ENCODE data around the gene HIP1.
A peak's percentile ranks its signal among the peaks of the same experiment; 100 is the strongest.
"Not testable (repeated sequence)": the region's sequence is repeated elsewhere in the genome, so short reads cannot be mapped to it uniquely, and the experiment has no call there.

The HIP1 gene

DNA sequence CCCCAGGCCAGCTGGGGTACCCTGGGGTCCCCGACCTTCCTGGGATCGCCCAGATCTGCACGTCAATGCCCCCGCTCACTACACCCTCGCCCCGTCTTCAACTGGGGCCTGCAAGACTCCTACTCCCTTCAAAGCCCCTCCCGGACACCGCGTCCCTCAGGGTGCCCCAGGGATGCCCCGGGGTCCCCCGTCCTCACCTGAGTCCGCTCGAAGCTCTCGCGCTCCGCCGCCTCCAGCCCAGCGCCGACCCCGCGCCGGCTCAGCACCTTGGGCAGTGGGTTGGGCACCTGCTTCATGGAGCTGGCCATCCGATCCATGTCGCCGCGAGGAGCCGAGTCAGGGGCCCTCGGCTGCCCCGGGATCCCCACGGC is at the start of gene HIP1:
Gene HIP1 (minus strand): TSS at position 338 of the 371 bp plus-strand sequence. CDS start 21 bp downstream, at position 317.
- DNase-seq (ENCODE audit: low read depth in 2 of 2): peak; percentile 1 to 2

DNA sequence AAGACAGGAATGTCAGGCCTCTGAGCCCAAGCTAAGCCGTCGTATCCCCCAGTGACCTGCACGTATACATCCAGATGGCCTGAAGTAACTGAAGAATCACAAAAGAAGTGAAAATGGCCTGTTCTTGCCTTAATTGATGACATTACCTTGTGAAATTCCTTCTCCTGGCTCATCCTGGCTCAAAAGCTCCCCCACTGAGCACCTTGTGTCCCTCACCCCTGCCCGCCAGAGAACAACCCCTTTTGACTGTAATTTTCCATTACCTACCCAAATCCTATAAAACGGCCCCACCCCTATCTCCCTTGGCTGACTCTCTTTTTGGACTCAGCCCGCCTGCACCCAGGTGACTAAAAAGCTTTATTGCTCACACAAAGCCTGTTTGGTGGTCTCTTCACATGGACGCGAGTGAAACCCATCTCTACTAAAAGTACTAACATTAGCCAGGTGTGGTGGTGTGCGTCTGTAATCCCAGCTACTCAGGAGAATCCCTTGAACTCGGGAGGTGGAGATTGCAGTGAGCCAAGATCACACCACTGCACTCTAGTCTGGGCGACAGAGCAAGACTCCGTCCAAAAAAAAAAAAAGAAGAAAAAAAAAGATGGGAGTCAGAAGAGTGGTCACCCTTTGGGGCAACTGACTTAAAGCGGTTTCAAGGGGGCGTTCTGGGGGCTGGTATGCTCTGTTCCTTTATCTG is 49.6 kb upstream of the HIP1 start:
- DNase-seq (ENCODE audit: low read depth in 2 of 2): not testable (repeated sequence)

DNA sequence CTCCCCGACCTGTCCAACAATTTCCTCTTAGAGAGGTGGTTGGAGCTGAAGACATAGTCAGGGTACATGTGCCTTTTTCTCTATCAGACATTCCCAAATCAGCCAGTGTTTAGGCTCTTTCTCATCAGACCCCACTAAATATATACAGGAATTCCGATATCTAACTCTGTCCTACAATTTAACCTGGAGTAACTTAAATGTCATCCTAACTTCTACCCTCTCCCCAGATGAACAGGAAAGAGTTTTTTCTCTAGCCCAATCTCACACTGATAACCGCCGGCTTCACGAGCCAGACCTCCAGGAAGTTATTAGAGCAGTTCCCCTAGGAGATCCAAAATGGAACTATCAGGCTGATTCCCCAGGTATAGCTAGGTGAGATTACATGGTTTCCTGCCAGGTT is 44.3 kb upstream of the HIP1 start:
- DNase-seq (ENCODE audit: low read depth in 2 of 2): not testable (repeated sequence)

DNA sequence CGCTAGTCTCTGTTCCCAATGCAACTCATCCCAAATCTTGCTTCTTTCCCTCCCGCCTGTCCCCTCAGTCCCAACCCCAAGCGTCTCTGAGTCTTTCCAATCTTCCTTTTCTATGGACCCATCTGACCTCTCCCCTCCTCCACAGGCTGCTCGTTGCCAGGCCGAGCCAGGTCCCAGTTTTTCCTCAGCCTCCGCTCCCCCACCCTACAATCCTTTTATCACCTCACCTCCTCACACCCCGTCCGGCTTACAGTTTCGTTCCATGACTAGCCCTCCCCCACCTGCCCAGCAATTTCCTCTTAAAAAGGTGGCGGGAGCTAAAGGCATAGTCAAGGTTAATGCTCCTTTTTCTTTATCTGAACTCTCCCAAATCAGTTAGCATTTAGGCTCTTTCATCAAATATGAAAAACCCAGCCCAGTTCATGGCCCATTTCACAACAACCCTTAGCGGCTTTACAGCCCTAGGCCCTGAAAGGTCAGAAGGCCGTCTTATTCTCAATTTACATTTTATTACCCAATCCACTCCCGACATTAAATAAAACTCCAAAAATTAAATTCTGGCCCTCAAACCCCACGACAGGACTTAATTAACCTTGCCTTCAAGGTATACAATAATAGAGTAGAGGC is 42.0 kb upstream of the HIP1 start:
- not testable (repeated sequence) for DNase-seq (ENCODE audit: low read depth in 2 of 2)

DNA sequence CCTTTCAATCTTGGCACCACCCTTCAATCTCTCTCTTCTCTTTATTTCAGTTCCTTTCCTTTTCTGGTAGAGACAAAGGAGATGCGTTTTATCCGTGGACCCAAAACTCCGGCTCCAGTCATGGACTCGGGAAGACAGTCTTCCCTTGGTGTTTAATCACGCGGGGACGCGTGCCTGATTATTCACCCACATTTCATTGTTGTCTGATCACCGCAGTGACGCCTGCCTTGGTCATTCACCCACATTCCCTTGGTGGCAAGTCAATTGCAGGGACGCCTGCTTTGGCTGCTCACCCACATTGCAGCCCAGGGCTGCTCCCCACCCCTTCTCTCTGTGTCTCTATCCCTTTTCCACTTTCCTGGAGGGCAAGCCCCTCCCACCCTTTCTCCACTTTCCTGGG is 40.8 kb upstream of the HIP1 start:
- DNase-seq (ENCODE audit: low read depth in 2 of 2): not testable (repeated sequence)

DNA sequence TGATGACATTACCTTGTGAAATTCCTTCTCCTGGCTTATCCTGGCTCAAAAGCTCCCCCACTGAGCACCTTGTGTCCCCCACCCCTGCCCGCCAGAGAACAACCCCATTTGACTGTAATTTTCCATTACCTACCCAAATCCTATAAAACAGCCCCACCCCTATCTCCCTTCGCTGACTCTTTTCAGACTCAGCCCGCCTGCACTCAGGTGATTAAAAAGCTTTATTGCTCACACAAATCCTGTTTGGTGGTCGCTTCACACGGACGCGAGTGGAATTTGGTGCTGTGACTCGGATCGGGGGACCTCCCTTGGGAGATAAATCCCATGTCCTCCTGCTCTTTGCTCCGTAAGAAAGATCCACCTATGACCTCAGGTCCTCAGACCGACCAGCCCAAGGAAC is 40.3 kb upstream of the HIP1 start:
- DNase-seq (ENCODE audit: low read depth in 2 of 2): not testable (repeated sequence)

DNA sequence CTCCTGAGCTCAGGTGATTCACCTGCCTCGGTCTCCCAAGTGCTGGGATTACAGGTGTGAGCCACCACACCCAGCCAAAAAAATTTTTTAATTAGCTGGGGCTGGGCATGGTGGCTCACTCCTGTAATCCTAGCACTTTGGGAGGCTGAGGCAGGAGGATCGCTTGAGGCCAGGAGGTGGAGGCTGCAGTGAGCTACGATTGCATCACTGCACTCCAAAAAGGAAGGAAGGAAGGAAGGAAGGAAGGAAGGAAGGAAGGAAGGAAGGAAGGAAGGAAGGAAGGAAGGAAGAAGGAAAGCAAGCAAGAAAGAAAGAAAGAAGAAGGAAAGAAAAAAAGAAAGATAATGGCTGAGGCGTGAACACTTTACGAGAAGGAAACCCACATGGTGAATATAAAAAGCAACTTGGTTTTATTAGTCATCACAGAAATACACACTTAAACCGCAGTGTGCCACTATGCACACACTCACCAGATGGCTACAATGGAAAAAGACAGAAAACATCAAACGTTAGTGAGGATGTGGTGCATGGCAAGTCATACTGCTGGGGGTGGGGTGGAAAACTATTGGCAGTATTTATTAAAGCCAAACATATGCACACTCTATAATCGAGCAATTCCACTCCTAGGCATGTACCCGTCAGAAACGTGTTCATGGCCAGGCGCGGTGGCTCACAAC is 37.7 kb upstream of the HIP1 start:
- DNase-seq (ENCODE audit: low read depth in 2 of 2): peak; percentile 41 to 65

DNA sequence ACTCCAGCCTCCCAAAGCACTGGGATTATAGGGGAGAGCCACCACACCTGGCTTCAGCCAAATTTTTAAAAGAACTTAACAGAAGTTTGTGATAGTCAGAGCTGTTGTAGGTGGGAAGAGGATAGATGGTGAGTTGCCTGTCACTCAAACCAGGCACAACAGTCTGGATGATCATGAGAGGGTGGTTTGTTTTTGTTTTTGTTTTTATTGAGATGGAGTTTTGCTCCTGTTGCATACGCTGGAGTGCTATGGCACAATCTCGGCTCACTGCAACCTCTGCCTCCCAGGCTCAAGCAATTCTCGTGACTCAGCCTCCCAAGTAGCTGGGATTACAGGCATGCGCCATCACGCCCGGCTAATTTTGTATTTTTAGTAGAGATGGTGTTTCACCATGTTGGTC is 35.2 kb upstream of the HIP1 start:
- DNase-seq (ENCODE audit: low read depth in 2 of 2): not testable (repeated sequence)

DNA sequence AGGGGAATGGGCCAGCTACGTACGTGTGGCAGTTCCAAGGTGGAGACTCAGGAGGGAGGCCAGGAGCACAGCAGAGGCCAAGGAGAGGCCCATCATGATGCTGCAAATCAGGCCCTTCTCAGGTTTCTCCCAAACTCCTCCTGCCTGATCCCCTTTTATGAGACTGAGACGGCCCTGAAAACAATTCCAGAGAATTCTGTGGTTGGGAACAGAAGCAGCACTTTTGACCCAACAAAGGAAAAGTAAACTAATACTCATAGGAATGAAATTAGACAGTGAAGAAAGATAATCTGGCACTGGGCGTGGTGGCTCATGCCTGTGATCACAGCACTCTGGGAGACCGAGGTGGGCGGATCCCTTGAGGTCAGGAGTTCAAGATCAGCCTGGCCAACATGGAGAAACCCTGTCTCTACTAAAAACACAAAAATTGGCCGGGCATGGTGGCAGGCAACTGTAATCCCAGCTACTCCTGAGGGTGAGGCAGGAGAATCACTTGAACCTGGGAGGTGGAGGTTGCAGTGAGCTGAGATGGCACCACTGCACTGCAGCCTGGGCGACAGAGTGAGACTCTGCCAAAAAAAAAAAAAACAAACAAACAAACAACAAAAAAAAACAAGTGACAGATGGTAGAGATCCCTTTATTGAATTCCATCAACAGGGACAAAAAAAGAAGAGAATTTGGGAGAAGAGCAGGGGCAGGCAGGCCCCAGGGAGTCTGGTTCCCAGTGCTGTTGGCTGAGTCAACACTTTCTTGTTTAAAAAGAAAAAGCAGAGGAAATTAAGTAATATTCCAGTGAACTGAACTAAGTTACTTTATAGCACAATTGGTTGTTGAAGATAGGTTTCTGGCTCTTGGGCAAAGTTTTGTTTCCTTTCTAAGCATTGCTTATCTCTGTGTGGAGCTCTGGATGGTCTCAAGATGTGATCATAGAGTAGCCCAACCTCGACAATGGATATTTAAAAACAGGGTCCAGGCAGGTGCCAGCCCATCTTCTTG is 33.6 kb upstream of the HIP1 start, which contains the start of gene CCL26:
Gene CCL26 (minus strand): TSS at position 131 of the 997 bp plus-strand sequence. CDS start 35 bp downstream, at position 96.
- no peak for DNase-seq (ENCODE audit: low read depth in 2 of 2)

DNA sequence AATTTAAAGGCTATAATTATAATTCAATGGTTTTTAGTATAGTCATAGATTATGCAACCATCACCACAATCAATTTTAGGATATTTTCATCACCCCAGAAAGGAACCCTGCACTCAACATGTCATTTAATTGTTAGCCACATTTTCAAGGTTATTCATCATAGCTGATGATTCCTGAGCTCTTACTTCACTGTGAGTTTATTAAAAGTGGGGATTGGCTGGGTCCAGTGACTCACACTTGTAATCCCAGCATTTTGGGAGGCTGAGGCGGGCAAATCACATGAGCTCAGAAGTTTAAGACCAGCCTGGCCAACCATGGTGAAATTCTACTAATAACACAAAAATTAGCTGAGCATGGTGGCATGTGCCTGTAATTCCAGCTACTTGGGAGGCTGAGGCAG is 32.5 kb upstream of the HIP1 start:
- DNase-seq (ENCODE audit: low read depth in 2 of 2): no peak

DNA sequence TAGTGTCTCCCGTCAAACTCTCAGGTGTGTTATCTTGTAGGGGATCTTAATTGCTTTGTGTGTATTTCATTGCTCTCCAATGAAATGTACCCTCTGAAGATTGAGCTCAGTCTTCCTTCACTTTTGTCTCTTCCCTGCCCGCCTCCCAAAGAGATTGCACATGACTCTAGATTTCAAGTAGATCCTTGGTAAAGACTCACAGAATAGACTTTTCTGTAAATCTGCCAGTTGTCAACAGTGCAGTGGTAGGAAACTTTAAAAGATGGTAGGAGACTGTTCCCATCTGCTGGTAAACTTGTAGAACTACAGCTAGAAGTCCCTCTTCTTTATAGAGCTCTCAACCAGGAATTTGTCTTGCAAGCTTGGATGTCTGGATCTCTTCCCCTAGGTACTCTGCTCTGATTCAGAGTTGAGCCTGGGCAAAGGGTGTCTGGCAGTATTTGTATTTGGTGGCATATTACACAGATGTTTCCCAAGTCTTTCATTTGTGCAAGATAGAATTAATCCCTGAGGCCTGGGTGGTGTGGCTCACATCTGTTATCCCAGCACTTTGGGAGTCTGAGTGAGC is 23.7 kb upstream of the HIP1 start:
- no peak for DNase-seq (ENCODE audit: low read depth in 2 of 2)

DNA sequence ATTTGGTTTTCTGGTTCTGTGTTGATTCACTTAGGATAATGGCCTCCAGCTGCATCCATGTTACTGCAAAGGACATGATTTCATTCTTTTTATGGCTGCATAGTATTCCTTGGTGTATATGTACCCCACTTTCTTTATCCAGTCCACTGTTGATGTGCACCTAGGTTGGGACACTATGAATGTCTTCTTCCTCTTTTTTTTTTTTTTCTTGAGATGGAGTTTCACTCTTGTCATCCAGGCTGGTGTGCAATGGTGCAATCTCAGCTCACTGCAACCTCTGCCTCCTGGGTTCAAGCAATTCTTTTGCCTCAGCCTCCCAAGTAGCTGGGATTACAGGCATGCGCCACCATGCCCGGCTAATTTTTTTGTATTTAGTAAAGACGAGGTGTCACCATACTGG is 23.1 kb upstream of the HIP1 start:
- DNase-seq (ENCODE audit: low read depth in 2 of 2): not testable (repeated sequence)

DNA sequence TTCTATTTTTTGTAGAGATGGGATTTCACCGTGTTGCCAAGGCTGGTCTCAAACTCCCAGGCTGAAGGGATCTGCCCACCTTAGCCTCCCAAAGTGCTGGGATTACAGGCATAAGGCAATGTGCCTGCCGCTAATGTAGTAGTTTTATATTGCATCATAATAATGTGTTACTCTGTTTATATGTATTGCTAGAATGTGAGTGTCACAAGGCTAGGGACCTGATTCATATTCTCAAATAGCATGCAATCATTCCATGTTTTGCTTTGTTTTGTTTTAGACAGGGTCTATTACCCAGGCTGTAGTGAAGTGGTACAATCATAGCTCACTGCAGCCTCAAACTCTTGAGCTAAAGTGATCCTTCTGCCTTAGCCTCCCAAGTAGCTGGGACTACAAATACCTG is 19.8 kb upstream of the HIP1 start:
- DNase-seq (ENCODE audit: low read depth in 2 of 2): no peak

DNA sequence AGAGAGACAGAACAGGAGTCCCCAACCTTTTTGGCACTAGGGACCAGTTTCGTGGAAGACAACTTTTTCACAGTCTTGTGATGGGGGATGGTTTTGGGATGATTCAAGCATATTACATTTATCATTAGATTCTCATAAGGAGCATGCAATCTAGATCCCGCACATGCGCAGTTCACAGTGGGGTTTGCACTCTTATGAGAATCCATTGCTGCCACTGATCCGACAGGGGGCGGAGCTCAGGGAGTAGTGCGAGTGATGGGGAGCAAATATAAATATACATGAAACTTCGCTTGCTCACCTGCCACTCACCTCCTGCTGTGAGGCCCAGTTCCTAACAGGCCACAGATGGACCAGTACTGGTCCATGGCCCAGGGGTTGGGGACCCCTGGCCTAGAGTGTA is 19.1 kb upstream of the HIP1 start:
- DNase-seq (ENCODE audit: low read depth in 2 of 2): no peak

DNA sequence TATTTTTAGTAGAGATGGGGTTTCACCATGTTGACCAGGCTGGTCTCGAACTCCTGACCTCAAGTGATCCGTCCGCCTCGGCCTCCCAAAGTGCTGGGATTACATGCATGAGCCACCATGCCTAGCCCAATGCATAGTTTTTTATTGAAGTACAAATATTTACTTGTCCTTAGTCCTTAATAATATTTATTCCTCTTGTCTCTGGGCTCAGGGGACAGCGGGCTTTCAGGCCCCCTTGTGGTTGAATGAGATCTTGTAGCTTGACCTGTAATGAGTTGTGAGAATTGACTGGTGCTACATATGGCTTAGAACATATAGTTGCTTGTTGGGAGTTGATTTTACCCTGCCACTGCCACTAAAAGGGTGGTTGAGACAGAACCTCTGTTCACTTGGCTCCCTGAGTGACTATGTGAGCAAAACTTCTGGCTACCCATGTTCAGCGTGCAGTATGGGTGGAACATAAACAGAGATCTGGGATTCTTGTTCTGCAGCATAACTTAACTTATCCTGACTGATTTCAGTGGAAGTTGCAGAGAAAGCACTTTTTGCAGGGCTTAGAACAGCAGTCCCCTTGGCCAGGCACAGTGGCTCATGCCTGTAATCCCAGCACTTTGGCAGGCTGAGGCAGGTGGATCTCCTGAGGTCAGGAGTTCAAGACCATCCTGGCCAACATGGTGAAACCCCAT is 18.4 kb upstream of the HIP1 start:
- no peak for DNase-seq (ENCODE audit: low read depth in 2 of 2)

DNA sequence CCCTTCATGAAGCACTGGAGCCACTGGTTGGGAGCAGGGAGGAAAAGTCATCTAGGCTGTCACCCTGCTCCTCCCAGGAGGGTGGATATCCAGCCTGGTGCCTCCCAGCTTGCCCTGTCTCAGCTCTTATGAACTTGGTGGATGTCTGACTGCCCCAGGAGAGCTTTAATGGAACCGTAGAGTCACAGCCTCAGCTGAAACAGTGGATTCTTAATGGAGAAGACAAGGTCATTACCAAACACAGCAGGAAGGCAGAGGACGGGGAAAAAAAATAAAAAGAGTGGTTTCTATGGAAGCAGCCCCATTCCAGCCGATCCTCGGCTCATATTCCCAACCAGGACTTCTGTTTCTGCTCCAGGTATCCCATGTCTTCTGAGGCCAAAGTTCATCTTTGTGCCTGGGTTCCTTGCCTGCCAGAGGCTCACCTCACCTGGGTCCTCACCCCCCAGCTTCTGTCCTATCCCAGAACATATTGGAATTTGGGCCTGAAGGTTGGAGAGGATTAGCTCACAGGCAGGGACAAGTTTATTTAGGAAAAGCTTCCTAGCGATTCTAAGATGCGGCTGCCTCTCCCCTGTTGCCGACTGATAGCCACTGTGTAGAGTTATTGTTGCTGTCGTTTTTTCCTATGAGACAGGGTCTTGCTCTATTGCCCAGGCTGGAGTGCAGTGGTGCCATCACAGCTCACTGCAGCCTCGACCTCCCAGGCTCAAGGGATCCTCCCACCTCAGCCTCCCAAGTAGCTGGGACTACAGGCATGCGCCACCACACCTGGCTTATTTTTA is 17.7 kb upstream of the HIP1 start:
- DNase-seq (ENCODE audit: low read depth in 2 of 2): no peak

DNA sequence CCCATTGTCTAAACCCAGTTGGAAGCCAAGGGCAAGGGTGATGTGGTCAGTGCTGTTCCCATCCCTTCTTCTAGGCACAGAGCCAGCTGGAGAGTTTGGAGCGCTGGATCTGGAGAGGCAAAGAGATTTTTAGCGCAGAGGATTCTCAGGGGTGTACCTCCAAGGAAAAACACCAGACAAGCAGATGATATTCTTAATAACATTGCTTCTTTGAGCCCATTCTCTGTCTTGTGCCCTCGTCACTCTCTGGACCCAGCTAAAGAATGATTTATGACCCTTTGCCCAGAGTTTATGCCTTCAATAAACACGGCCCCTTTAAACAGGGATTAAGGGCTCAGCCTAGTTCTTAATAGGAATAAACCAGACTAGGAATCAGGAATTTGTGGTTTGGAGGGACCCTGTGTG is 4.7 kb upstream of the HIP1 start:
- DNase-seq (ENCODE audit: low read depth in 2 of 2): no peak

DNA sequence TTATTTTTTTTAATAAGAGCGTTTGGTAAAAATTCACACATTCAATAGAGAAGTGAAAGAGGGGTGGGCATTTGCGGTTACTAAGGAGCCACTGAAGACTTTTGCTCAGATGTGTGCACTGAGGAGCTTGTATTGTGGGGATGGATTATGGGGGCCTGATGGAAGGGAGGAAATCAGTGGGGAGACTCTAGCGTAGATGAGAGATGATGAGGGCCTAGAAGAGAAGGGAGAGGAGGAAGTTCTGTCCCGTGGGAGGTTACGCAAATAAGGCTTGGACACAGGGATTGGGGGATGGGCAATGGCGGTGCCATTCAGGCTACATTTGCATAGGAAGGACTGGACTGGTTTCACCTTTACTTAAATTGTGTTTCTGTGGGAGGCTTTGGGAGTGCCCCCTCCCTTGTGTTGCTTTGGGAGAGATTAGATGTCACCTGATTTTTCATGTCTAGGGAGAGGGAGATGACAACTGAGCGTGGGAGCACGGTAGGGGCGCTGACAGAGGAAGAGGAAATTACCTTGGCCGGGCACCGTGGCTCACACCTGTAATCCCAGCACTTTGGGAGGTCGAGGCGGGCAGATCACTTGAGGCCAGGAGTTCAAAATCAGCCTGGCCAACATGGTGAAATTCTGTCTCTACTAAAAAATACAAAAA is 2.2 kb upstream of the HIP1 start:
- no peak for DNase-seq (ENCODE audit: low read depth in 2 of 2)

Data from stimulated activated CD4-positive, alpha-beta T cell treated with anti-CD3 and anti-CD28 coated beads, Interleukin-15, amount 100 ng/mL, for 48 hours (primary cell).